GM12878 (cell line): ENCODE data around the gene LSM2. TPM values are rescaled to one million over a fixed set of nuclear protein-coding genes. Genes with fewer than 3 reads are reported as not detected.

Experiments
- ATAC-seq: fragments of 200-7000 bp; cut with Tn5 transposase; 3 replicates; pipeline ENCODE4 v1.9.1; 2020; ENCODE audit warnings: mild to moderate bottlenecking, moderate library complexity
- BruUV-seq: library from RNA; stranded (reverse); fragments of 400-500 nt; replicated peaks from 2 replicates; lab custom pipeline; 2021; lab: Mats Ljungman, UMichigan
- CTCF ChIA-PET: fragments of 300-600 bp; sonication (Branson Sonifier 250); formaldehyde crosslinking; extraction: SDS; loops from one replicate; lab custom pipeline; 2021; ENCODE audit warnings: inconsistent platforms; lab: Yijun Ruan, JAX
- POLR2A ChIA-PET: fragments of 350-600 bp; formaldehyde crosslinking; extraction: SDS; loops from one replicate; lab custom pipeline; 2021; ENCODE audit warnings: inconsistent platforms; lab: Charles Lee
- RAD21 ChIA-PET: fragments of 300-600 bp; sonication (Branson Sonifier 250); formaldehyde crosslinking; loops from one replicate; lab custom pipeline; 2023; ENCODE audit warnings: antibody characterized with exemption; ENCODE audit not compliant: unreplicated experiment; lab: Charles Lee
- SMC1A ChIA-PET: fragments of 300-600 bp; sonication (Branson Sonifier 250); formaldehyde crosslinking; loops from one replicate; lab custom pipeline; 2023; ENCODE audit not compliant: unreplicated experiment, uncharacterized antibody; lab: Charles Lee
- DNase-seq: peaks from one replicate; pipeline ENCODE4 v3.0.0-alpha.2; 2011; ENCODE audit warnings: low read depth, low spot score
- FAIRE-seq: peaks from 3 replicates; lab custom pipeline; 2011; peaks lifted over from hg19 to GRCh38; lab: Jason Lieb, UNC
- H2AFZ ChIP-seq: 2 replicates; pipeline ENCODE4 v1.6.0; 2011; ENCODE audit warnings: low read depth, low read length, control low read depth; ENCODE audit not compliant: control insufficient read depth
- H3K27ac ChIP-seq: 2 replicates; pipeline ENCODE4 v1.5.1; 2011; ENCODE audit warnings: control low read depth; ENCODE audit not compliant: control insufficient read depth, insufficient read depth
- H3K27me3 ChIP-seq, 2 experiments: replicated peaks in 1 of 2; 2 replicates each; pipeline versions ENCODE4 v1.6.0 to v1.6.1; 2011; ENCODE audit warnings: low read length in 1 of 2; ENCODE audit not compliant: control insufficient read depth in 2 of 2, insufficient read depth in 2 of 2
- H3K36me3 ChIP-seq, 2 experiments: 2 replicates each; pipeline ENCODE4 v1.5.1; 2011; ENCODE audit warnings: low read length in 1 of 2; ENCODE audit not compliant: control insufficient read depth in 2 of 2, insufficient read depth in 2 of 2
- H3K4me1 ChIP-seq: 2 replicates; pipeline ENCODE4 v1.6.1; 2011; ENCODE audit warnings: mild to moderate bottlenecking, low read length, moderate library complexity, mixed read lengths; ENCODE audit not compliant: control insufficient read depth, insufficient read depth
- H3K4me2 ChIP-seq: 2 replicates; pipeline ENCODE4 v1.6.0; 2011; ENCODE audit warnings: control low read depth; ENCODE audit not compliant: control insufficient read depth, insufficient read depth
- H3K4me3 ChIP-seq: fragments of 200-600 bp; sonication (generic); 2 replicates; pipeline ENCODE4 v1.5.1; 2016
- H3K79me2 ChIP-seq: 2 replicates; pipeline ENCODE4 v1.6.0; 2011; ENCODE audit warnings: low read length; ENCODE audit not compliant: control insufficient read depth, insufficient read depth
- H3K9ac ChIP-seq: 2 replicates; pipeline ENCODE4 v1.8.0; 2011; ENCODE audit warnings: low read length, control low read depth, mixed read lengths; ENCODE audit not compliant: control insufficient read depth, insufficient read depth
- H3K9me3 ChIP-seq: replicated peaks from 3 replicates; pipeline ENCODE4 v1.5.1; 2011; ENCODE audit warnings: mild to moderate bottlenecking, low read length; ENCODE audit not compliant: control insufficient read depth, insufficient read depth
- H4K20me1 ChIP-seq: 2 replicates; pipeline ENCODE4 v1.6.0; 2011; ENCODE audit not compliant: control insufficient read depth, insufficient read depth
- CEBPZ ChIP-seq: fragments of 150-350 bp; IDR thresholded peaks from 2 replicates; pipeline ENCODE4 v1.6.1; 2016; ENCODE audit warnings: low read depth, low read length
- CHD2 ChIP-seq: IDR thresholded peaks from 2 replicates; pipeline ENCODE4 v1.6.1; 2011; ENCODE audit warnings: low read depth, low read length, improper control_type of control experiment, borderline replicate concordance
- ESRRA ChIP-seq: IDR thresholded peaks from 2 replicates; pipeline ENCODE4 v1.6.1; 2012; ENCODE audit warnings: mild to moderate bottlenecking, low read length, improper control_type of control experiment
- FOS ChIP-seq: IDR thresholded peaks from 3 replicates; pipeline ENCODE4 v1.6.1; 2011; ENCODE audit warnings: borderline replicate concordance; ENCODE audit not compliant: insufficient read length; ENCODE audit errors: extremely low read depth
- HSF1 ChIP-seq: fragments of 150-350 bp; IDR thresholded peaks from 2 replicates; pipeline ENCODE4 v1.6.1; 2014; ENCODE audit warnings: mild to moderate bottlenecking, low read depth, low read length
- IKZF2 ChIP-seq, 2 experiments: fragments of 450-650 bp; IDR thresholded peaks; 2 replicates each; pipeline ENCODE4 v1.6.1; 2017; ENCODE audit warnings: mild to moderate bottlenecking in 2 of 2, moderate library complexity in 2 of 2
- POLR2A ChIP-seq: IDR thresholded peaks from 2 replicates; pipeline ENCODE4 v1.6.1; 2011; ENCODE audit warnings: low read depth, mild to moderate bottlenecking, low read length
- RUNX3 ChIP-seq: IDR thresholded peaks from 2 replicates; pipeline ENCODE4 v1.6.1; 2012; ENCODE audit warnings: low read length, inconsistent platforms
- SKIL ChIP-seq: fragments of 450-650 bp; IDR thresholded peaks from 2 replicates; pipeline ENCODE4 v1.6.1; 2017; ENCODE audit warnings: mild to moderate bottlenecking, low read depth, inconsistent platforms; ENCODE audit not compliant: poor library complexity, severe bottlenecking
- SUPT20H ChIP-seq: IDR thresholded peaks from 2 replicates; pipeline ENCODE4 v1.6.1; 2011; ENCODE audit warnings: low read depth, mild to moderate bottlenecking, low read length, moderate library complexity, borderline replicate concordance; ENCODE audit not compliant: control insufficient read depth
- ZNF592 ChIP-seq: fragments of 450-650 bp; IDR thresholded peaks from 2 replicates; pipeline ENCODE4 v1.6.1; 2017; ENCODE audit warnings: mild to moderate bottlenecking, moderate library complexity
- WGBS: methylation state at CpG from one replicate; pipeline ENCODE4 v1.1.6; 2016; ENCODE audit warnings: low lambda C conversion rate; ENCODE audit not compliant: insufficient replicate concordance, insufficient coverage; ENCODE audit errors: missing lambda C conversion rate; 5-methylcytosine and 5-hydroxymethylcytosine counted together
- in situ Hi-C: fragments of 300-500 bp; cut with MboI; formaldehyde crosslinking; loops from 9 replicates; pipeline ENCODE4 v1.14.3; 2018; ENCODE audit warnings: mixed read lengths
- intact Hi-C: fragments of 100-400 bp; cut with micrococcal nuclease; formaldehyde crosslinking; loops from one replicate; pipeline ENCODE4 v1.14.2; 2022; ENCODE audit not compliant: unreplicated experiment
- polyA plus RNA-seq, 11 experiments: library from polyadenylated mRNA; depleted of rRNA in 4 of 11; unstranded in 6 of 11; stranded (reverse) in 5 of 11; fragments of >200 nt; fragmentation: Nextera tagmentation in 4 of 11; fragmentation: Illumina TruSeq in 1 of 11; extraction: Ambion mirVana in 4 of 11; extraction: Trizol in 1 of 11; gene quantifications; 1 replicate in 1 of 11; 2 replicates in 10 of 11; pipeline versions ENCODE4 v1.2.1 to v1.2.3, GENCODE V29; 2011 to 2016; ENCODE audit warnings: inconsistent platforms in 2 of 11, missing spikeins in 2 of 11, low read depth in 1 of 11
- total RNA-seq, 4 experiments: library from RNA; depleted of rRNA in 3 of 4; stranded (reverse); fragments of >200 nt in 3 of 4; fragmentation: Illumina TruSeq in 1 of 4; extraction: Trizol in 1 of 4; gene quantifications; 2 replicates each; pipeline versions ENCODE4 v1.2.1 to v1.2.3, GENCODE V29; 2013 to 2021

LSM2 gene
- total and polyA plus RNA-seq, 10 of the 15 experiments (the other 5 are each of a cell fraction or from before 2014, with no cell fraction given) = 99.1 to 276 (median 153) TPM

- H3K27me3 ChIP-seq = no peaks in the 10 kb centered on the region
- no peaks in the 10 kb centered on the region for H3K9me3 ChIP-seq
- H2AFZ ChIP-seq = no peak overlapping the region
- ATAC-seq (no peak), DNase-seq (no peak), FAIRE-seq (no peak)
- H3K9ac ChIP-seq = no peak overlapping the region
- ChIA-PET POLR2A (interaction anchor here (1.7 to 2.7 kb wide), 4 partner anchors 9 to 59 kb away, joined by 6 to 32 read pairs (median 12); partner anchors contain the start of genes LSM2 and MSH5), SMC1A (interaction anchor here (1.0 to 2.2 kb wide), 4 partner anchors 10 to 27 kb away, joined by 4 to 10 read pairs (median 4); partner anchors contain the start of gene LSM2), CTCF (interaction anchor here (0.6 to 3.7 kb wide), 11 partner anchors 8 to 114 kb away, joined by 3 to 26 read pairs (median 5); partner anchors contain the start of genes DDAH2, HSPA1B, LSM2 and NEU1), RAD21 (interaction anchor here (1.0 to 2.6 kb wide), 6 partner anchors 10 to 198 kb away, joined by 3 to 19 read pairs (median 7); partner anchors contain the start of genes HSPA1A, HSPA1L and LSM2)
- BruUV-seq = no TSS peak
- no peak overlapping the region for H3K27ac ChIP-seq
- intact Hi-C loops = loop anchor here (2.0 to 5.0 kb wide), 2 partner anchors 16 to 35 kb away; no protein-coding TSS in a partner anchor
- H3K4me2 ChIP-seq = no peak overlapping the region
- H3K4me3 ChIP-seq = no peak overlapping the region
- no peaks in the 10 kb centered on the region for H4K20me1 ChIP-seq
- H3K4me1 ChIP-seq = peaks cover 4% of the 10 kb centered on the region; the same call in 1 of the 2 replicates
- WGBS = 100% methylated on average over 2 of the region's 2 CpGs
- peaks cover 21% of the 10 kb centered on the region for H3K79me2 ChIP-seq
- H3K36me3 ChIP-seq = peaks cover 3 to 5% of the 10 kb centered on the region in 2 experiments; a peak in 3 of 4 replicates
- in situ Hi-C loops = no loop called here
- TF ChIP-seq IKZF2 (IDR thresholded peaks at IDR 0.05) (no peak), RUNX3 (no peak), SKIL (no peak), CHD2 (no peak), ESRRA (no peak), CEBPZ (no peak), POLR2A (no peak), FOS (no peak), ZNF592 (no peak), SUPT20H (no peak), HSF1 (no peak)
Observed at GRCh38 chr6:31796993-31797385, 9.8 kb downstream of the LSM2 start.
